Activated CD8-positive, alpha-beta memory T cell treated with anti-CD3 and anti-CD28 coated beads, Interleukin-2, amount 10 ng/mL, durations not matched to agents 7 days and 5 days (primary cell): ENCODE data around the gene NHS. TPM values are rescaled to one million over a fixed set of nuclear protein-coding genes. Genes with fewer than 3 reads are reported as not detected.
A peak's percentile ranks its signal among the peaks of the same experiment; 100 is the strongest.

Experiments
- ATAC-seq: fragments of 150-1000 bp; cut with Tn5 transposase; one replicate; pipeline ENCODE4 v1.10.0; 2021; ENCODE audit warnings: moderate library complexity
- CTCF ChIA-PET: fragments of 350-600 bp; sonication (Branson Sonifier 250); formaldehyde crosslinking; loops from one replicate; lab custom pipeline; 2021; ENCODE audit warnings: antibody characterized with exemption; lab: Charles Lee
- DNase-seq: peaks from one replicate; pipeline ENCODE4 v3.0.0-alpha.2; 2020
- H3K27ac Mint-ChIP-seq: one replicate; pipeline ENCODE4 v1.8.0; 2021; ENCODE audit warnings: mild to moderate bottlenecking, mixed read lengths
- H3K27me3 Mint-ChIP-seq: one replicate; pipeline ENCODE4 v1.8.0; 2021; ENCODE audit warnings: mixed read lengths
- H3K36me3 Mint-ChIP-seq: one replicate; pipeline ENCODE4 v1.8.0; 2021; ENCODE audit warnings: mild to moderate bottlenecking, mixed read lengths
- H3K4me1 Mint-ChIP-seq: one replicate; pipeline ENCODE4 v1.8.0; 2021; ENCODE audit warnings: mixed read lengths
- H3K4me3 Mint-ChIP-seq: one replicate; pipeline ENCODE4 v1.8.0; 2021; ENCODE audit warnings: mild to moderate bottlenecking, moderate library complexity, mixed read lengths
- H3K9me3 Mint-ChIP-seq: one replicate; pipeline ENCODE4 v1.8.0; 2022; ENCODE audit warnings: low read depth, mixed read lengths
- total RNA-seq, 2 experiments: library from RNA; stranded (reverse); gene quantifications; one replicate each; pipeline ENCODE4 v1.2.3, GENCODE V29; 2021

Gene NHS
- total RNA-seq, 2 experiments from 2014 or later, result 1.4 to 10.1 TPM

DNA sequence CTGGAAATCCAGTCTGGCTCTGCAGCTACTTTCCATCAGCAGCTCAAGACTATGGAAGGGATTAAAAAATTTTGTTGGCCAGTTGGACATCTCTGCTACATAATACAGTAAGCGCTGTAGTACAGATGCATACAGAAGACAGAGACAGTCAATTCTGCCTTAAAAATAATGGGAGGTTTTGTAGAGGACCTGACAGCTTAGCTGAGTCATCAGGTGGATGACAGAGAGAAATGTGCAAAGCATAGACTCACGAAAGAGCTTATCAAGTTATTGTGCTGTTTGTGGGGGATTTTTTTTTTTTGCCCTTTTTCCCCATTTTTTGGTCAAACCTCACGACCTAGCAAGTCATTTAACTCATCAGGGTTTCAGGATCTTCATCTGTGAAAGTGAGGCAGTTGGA is 213.3 kb downstream of the NHS start:
- no peak overlapping the region for H3K4me3 Mint-ChIP-seq
- no peaks in the 10 kb centered on the region for H3K27me3 Mint-ChIP-seq
- CTCF ChIA-PET, result no interaction called here
- ATAC-seq, result no peak
- H3K27ac Mint-ChIP-seq, result no peak overlapping the region
- H3K36me3 Mint-ChIP-seq, result no peaks in the 10 kb centered on the region
- H3K9me3 Mint-ChIP-seq, result no peaks in the 10 kb centered on the region
- peaks cover 7% of the 10 kb centered on the region for H3K4me1 Mint-ChIP-seq
- no peak for DNase-seq

DNA sequence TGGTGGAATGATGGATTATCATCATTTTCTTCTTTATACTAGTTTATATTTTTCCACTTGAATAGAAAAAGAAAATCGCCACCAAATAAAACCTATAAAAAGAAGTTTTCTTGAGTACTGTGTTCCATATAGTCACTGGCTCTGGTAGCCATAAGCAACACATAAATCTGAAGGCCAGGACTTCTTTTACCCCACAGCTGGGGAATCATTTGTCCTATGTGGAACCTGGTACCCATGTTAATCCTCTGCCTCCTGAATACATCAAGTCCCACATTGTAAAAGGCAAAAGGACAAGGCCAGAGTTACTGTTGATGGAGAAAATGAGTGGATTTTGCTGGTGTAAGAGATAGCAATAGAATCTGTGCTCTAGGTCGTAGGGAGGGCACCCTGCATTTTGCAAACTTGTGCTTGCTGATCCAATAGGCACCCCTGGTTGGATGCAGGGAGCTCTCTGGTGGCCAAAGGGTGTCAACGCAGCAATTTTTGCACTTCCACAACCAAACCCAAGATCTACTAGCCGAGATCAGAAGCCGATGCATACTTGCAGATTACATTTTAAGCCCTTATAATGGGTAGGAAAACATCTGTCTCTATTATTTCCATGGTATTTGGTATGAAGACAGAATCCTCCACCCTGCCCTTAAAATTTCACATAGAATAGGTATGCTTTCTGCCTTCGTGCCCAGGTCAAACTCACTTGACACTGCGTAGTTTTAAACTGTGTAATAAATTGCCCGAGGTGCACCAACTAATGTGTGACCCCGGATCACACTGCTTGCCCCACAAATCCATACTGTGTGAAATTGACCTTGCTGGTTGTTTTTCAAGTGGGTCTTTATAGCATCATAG is 216.1 kb downstream of the NHS start:
- no peak overlapping the region for H3K27ac Mint-ChIP-seq
- H3K4me1 Mint-ChIP-seq, result peaks cover 13% of the 10 kb centered on the region
- ATAC-seq (peak; percentile 51), DNase-seq (peak; percentile 51)
- no peak overlapping the region for H3K4me3 Mint-ChIP-seq
- CTCF ChIA-PET, result interaction anchor here (1.5 to 1.6 kb wide), 2 partner anchors 98 to 349 kb away, joined by 4 to 5 read pairs; no protein-coding TSS in a partner anchor
- no peaks in the 10 kb centered on the region for H3K27me3 Mint-ChIP-seq
- H3K9me3 Mint-ChIP-seq, result no peaks in the 10 kb centered on the region
- no peaks in the 10 kb centered on the region for H3K36me3 Mint-ChIP-seq

GRCh38 chrX:17591741-17592110 is 216.7 kb downstream of the NHS start:
- Mint-ChIP-seq H3K27ac (no peak overlapping the region), H3K4me1 (peaks cover 13% of the 10 kb centered on the region), H3K36me3 (no peaks in the 10 kb centered on the region), H3K9me3 (no peaks in the 10 kb centered on the region), H3K4me3 (no peak overlapping the region), H3K27me3 (no peaks in the 10 kb centered on the region)
- peak; percentile 40 for DNase-seq
- CTCF ChIA-PET, result interaction anchor here (1.5 to 1.6 kb wide), 2 partner anchors 98 to 350 kb away, joined by 4 to 5 read pairs; no protein-coding TSS in a partner anchor
- ATAC-seq, result no peak

GRCh38 chrX:17592117-17592516 is 217.1 kb downstream of the NHS start:
- Mint-ChIP-seq H3K27ac (no peak overlapping the region), H3K4me3 (no peak overlapping the region), H3K27me3 (no peaks in the 10 kb centered on the region), H3K4me1 (peaks cover 13% of the 10 kb centered on the region), H3K36me3 (no peaks in the 10 kb centered on the region), H3K9me3 (no peaks in the 10 kb centered on the region)
- ATAC-seq (no peak), DNase-seq (no peak)
- CTCF ChIA-PET, result interaction anchor here (1.5 to 1.6 kb wide), 2 partner anchors 97 to 350 kb away, joined by 4 to 5 read pairs; no protein-coding TSS in a partner anchor

DNA sequence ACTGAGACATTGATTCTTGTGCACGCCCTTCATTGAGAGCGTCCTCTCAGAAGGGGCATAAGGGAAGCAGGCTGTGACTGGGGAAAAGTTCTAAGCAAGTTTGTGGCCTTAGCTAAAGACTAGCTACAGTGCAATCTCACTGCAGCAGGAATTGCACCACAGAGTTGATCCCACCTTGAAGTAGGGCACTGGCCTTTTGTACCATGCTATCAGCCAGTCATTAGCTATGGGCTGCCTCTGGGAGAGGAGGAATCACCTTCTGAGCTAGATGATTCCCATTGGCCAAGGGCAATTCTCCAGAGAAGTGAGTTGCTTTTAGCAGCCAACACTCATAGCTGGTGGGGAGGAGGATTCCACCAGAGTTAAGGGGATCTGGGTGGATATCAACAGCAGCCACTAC is 219.7 kb downstream of the NHS start:
- CTCF ChIA-PET, result no interaction called here
- no peak for ATAC-seq
- Mint-ChIP-seq H3K4me1 (peaks cover 13% of the 10 kb centered on the region), H3K36me3 (no peaks in the 10 kb centered on the region), H3K4me3 (no peak overlapping the region), H3K27me3 (no peaks in the 10 kb centered on the region), H3K27ac (no peak overlapping the region), H3K9me3 (no peaks in the 10 kb centered on the region)
- DNase-seq, result no peak

GRCh38 chrX:17595456-17596035 is 220.5 kb downstream of the NHS start:
- peaks cover 13% of the 10 kb centered on the region for H3K4me1 Mint-ChIP-seq
- H3K27me3 Mint-ChIP-seq, result peaks cover 3% of the 10 kb centered on the region
- CTCF ChIA-PET, result no interaction called here

DNA sequence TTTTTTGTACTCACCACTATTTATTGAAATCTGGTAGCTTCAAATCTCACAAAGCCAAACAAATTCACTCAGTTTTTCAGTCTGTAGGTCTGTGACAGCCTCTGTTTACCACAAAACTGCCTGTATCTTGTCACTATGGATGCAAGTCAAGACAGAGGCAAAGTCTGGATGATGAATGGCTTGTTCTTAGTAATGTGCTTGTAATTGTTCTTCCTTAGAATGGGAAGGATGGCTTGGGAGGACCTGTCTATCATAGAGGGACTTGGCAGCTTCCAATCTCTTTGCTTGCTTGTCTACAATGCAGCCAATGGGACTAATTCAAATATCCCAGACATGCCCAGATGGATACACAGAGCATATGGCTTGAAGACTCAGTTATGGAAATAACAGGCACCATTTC is 221.1 kb downstream of the NHS start:
- peaks cover 4% of the 10 kb centered on the region for H3K27me3 Mint-ChIP-seq
- H3K4me1 Mint-ChIP-seq, result peaks cover 13% of the 10 kb centered on the region
- no peak for ATAC-seq
- no peak overlapping the region for H3K4me3 Mint-ChIP-seq
- no peak for DNase-seq
- no peak overlapping the region for H3K27ac Mint-ChIP-seq
- H3K36me3 Mint-ChIP-seq, result no peaks in the 10 kb centered on the region
- no peaks in the 10 kb centered on the region for H3K9me3 Mint-ChIP-seq
- CTCF ChIA-PET, result no interaction called here

More at GRCh38 chrX:17595456-17596035, 220.5 kb downstream of the NHS start:
- Mint-ChIP-seq H3K36me3 (no peaks in the 10 kb centered on the region), H3K4me3 (no peak overlapping the region), H3K27ac (no peak overlapping the region), H3K9me3 (no peaks in the 10 kb centered on the region)
- ATAC-seq (no peak), DNase-seq (no peak)

GRCh38 chrX:17596546-17597205 is 221.7 kb downstream of the NHS start:
- no peak for DNase-seq
- no peaks in the 10 kb centered on the region for H3K36me3 Mint-ChIP-seq
- CTCF ChIA-PET, result no interaction called here
- peaks cover 10% of the 10 kb centered on the region for H3K27me3 Mint-ChIP-seq
- peaks cover 10% of the 10 kb centered on the region for H3K4me1 Mint-ChIP-seq
- no peak overlapping the region for H3K4me3 Mint-ChIP-seq
- H3K9me3 Mint-ChIP-seq, result no peaks in the 10 kb centered on the region
- H3K27ac Mint-ChIP-seq, result no peak overlapping the region
- ATAC-seq, result no peak

DNA sequence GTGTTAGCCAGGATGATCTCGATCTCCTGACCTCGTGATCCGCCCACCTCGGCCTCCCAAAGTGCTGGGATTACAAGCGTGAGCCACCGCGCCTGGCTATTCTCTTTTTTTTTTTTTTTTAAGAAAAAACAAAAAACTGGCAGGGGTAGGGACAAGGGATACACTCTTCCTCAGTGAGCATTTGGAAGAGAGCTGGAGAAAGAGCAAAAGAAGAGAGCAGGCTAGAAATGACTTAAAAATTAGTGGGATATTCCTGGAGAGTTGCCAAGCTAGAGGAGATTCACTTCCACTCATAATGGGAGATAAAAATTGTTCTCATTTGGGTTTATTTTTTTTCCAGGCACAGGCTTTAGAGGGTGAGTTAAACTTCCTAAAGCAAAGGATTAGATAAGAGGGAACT is 222.3 kb downstream of the NHS start:
- H3K9me3 Mint-ChIP-seq, result no peaks in the 10 kb centered on the region
- H3K4me3 Mint-ChIP-seq, result no peak overlapping the region
- peaks cover 5% of the 10 kb centered on the region for H3K4me1 Mint-ChIP-seq
- no peaks in the 10 kb centered on the region for H3K36me3 Mint-ChIP-seq
- ATAC-seq (no peak), DNase-seq (no peak)
- no peak overlapping the region for H3K27ac Mint-ChIP-seq
- H3K27me3 Mint-ChIP-seq, result peaks cover 10% of the 10 kb centered on the region
- CTCF ChIA-PET, result no interaction called here

GRCh38 chrX:17597836-17598439 is 222.9 kb downstream of the NHS start:
- H3K36me3 Mint-ChIP-seq, result no peaks in the 10 kb centered on the region
- no peaks in the 10 kb centered on the region for H3K9me3 Mint-ChIP-seq
- H3K27ac Mint-ChIP-seq, result no peak overlapping the region
- peaks cover 10% of the 10 kb centered on the region for H3K27me3 Mint-ChIP-seq
- CTCF ChIA-PET, result no interaction called here
- no peak overlapping the region for H3K4me3 Mint-ChIP-seq
- no peak for DNase-seq
- H3K4me1 Mint-ChIP-seq, result peaks cover 5% of the 10 kb centered on the region
- ATAC-seq, result no peak

GRCh38 chrX:17601441-17602200 is 226.6 kb downstream of the NHS start:
- no peak overlapping the region for H3K4me3 Mint-ChIP-seq
- DNase-seq, result no peak
- peaks cover 10% of the 10 kb centered on the region for H3K27me3 Mint-ChIP-seq
- no peaks in the 10 kb centered on the region for H3K36me3 Mint-ChIP-seq
- no peak overlapping the region for H3K27ac Mint-ChIP-seq
- no peaks in the 10 kb centered on the region for H3K4me1 Mint-ChIP-seq
- no peaks in the 10 kb centered on the region for H3K9me3 Mint-ChIP-seq
- no peak for ATAC-seq
- CTCF ChIA-PET, result no interaction called here

DNA sequence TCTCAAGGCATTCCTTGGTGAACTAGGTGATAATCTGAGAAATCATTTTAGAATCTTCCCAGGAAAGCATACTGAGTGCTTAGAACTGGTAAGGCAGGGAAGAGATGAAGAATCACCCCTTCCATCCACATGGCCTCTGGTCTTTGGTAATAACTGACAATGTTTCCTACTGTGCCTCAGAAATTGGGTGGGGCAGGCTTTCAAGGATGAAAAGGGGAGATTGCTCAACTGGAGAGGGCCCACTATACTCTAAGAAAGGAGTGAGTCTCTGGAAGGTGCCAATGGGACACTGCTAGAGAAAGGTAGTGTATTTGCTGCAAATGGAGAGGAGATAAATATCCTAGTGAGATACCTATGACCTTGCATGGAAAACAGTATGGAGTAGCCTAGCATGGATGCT is 227.2 kb downstream of the NHS start:
- Mint-ChIP-seq H3K4me3 (no peak overlapping the region), H3K4me1 (no peaks in the 10 kb centered on the region), H3K27ac (no peak overlapping the region), H3K36me3 (no peaks in the 10 kb centered on the region), H3K27me3 (peaks cover 10% of the 10 kb centered on the region), H3K9me3 (no peaks in the 10 kb centered on the region)
- CTCF ChIA-PET, result no interaction called here
- DNase-seq (no peak), ATAC-seq (no peak)

DNA sequence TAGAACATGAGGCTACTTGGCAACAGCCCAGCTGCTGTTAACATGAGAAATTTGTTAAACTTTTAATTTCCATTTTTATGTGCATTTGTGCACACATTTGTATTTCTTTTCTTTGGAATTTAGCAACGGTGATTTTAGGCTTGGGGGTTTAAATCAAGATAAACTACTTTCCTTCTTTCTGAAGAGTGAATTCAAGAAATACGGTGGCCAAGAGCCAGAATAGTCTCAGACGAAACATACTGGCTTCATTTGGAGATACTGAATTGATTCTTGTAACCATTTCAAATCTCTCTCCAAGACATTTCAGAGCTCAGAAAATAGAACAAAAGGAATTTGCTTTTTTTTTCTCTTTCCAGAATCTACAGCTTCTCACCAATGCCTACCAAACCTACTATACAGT is 228.2 kb downstream of the NHS start:
- Mint-ChIP-seq H3K4me1 (no peaks in the 10 kb centered on the region), H3K9me3 (no peaks in the 10 kb centered on the region)

More for the DNA sequence above, 228.2 kb downstream of the NHS start:
- H3K4me3 Mint-ChIP-seq, result no peak overlapping the region
- H3K27me3 Mint-ChIP-seq, result peaks cover 10% of the 10 kb centered on the region
- DNase-seq, result no peak
- no peak for ATAC-seq
- CTCF ChIA-PET, result no interaction called here
- H3K36me3 Mint-ChIP-seq, result no peaks in the 10 kb centered on the region
- no peak overlapping the region for H3K27ac Mint-ChIP-seq
